PC-9 (cell line): ENCODE measurements around the gene TAMM41. TPM values are rescaled to one million over a fixed set of nuclear protein-coding genes. Genes with fewer than 3 reads are reported as not detected.

Experiments used
- BruUV-seq: library from RNA; stranded (reverse); fragments of 400-500 nt; replicated peaks from 2 replicates; lab custom pipeline; 2021; lab: Mats Ljungman, UMichigan
- CTCF ChIA-PET: fragments of 300-600 bp; sonication (Branson Sonifier 250); formaldehyde crosslinking; loops from one replicate; lab custom pipeline; 2022; ENCODE audit warnings: antibody characterized with exemption; lab: Charles Lee
- POLR2A ChIA-PET: fragments of 300-600 bp; sonication (Branson Sonifier 250); formaldehyde crosslinking; loops from one replicate; lab custom pipeline; 2022; ENCODE audit warnings: antibody characterized with exemption; ENCODE audit not compliant: unreplicated experiment; lab: Charles Lee
- DNase-seq, 2 experiments: peaks; one replicate each; pipeline versions ENCODE4 v3.0.0 to v3.0.0-alpha.2; 2015 to 2022; ENCODE audit warnings: mixed read lengths in 1 of 2
- H2AFZ ChIP-seq: fragments of 200-600 bp; sonication (generic); 2 replicates; pipeline ENCODE4 v1.8.1; 2017; ENCODE audit warnings: antibody characterized with exemption
- H3F3A ChIP-seq: fragments of 200-600 bp; sonication (generic); 2 replicates; pipeline ENCODE4 v1.8.1; 2017; ENCODE audit warnings: antibody characterized with exemption, mild to moderate bottlenecking, low read depth; ENCODE audit not compliant: insufficient read depth
- H3K27ac ChIP-seq: fragments of 200-600 bp; sonication (generic); 2 replicates; pipeline ENCODE4 v1.6.1; 2016; ENCODE audit warnings: mixed run types
- H3K27me3 ChIP-seq: fragments of 200-600 bp; sonication (generic); 2 replicates; pipeline ENCODE4 v1.6.1; 2016; ENCODE audit warnings: low read depth, mixed run types; ENCODE audit not compliant: insufficient read depth
- H3K36me3 ChIP-seq: fragments of 200-600 bp; sonication (generic); 2 replicates; pipeline ENCODE4 v1.6.1; 2016; ENCODE audit warnings: low read depth, mixed run types
- H3K4me1 ChIP-seq: fragments of 200-600 bp; sonication (generic); replicated peaks from 2 replicates; pipeline ENCODE4 v1.6.1; 2016; ENCODE audit warnings: mixed run types; ENCODE audit not compliant: insufficient read depth
- H3K4me2 ChIP-seq: fragments of 200-600 bp; sonication (generic); 2 replicates; pipeline ENCODE4 v1.6.1; 2017; ENCODE audit warnings: mixed run types
- H3K4me3 ChIP-seq: fragments of 200-600 bp; sonication (generic); 2 replicates; pipeline ENCODE4 v1.6.1; 2016; ENCODE audit warnings: mixed run types
- H3K79me2 ChIP-seq: fragments of 200-600 bp; sonication (generic); 2 replicates; pipeline ENCODE4 v1.6.1; 2017; ENCODE audit warnings: low read depth, mixed run types
- H3K9me2 ChIP-seq: fragments of 200-600 bp; sonication (generic); 2 replicates; pipeline ENCODE4 v1.8.1; 2017; ENCODE audit warnings: mild to moderate bottlenecking; ENCODE audit not compliant: insufficient read depth
- H3K9me3 ChIP-seq: fragments of 200-600 bp; sonication (generic); 2 replicates; pipeline ENCODE4 v1.8.1; 2016; ENCODE audit warnings: low read depth; ENCODE audit not compliant: insufficient read depth
- H4K20me1 ChIP-seq: fragments of 200-600 bp; sonication (generic); 2 replicates; pipeline ENCODE4 v1.8.1; 2017; ENCODE audit not compliant: insufficient read depth
- CTCF ChIP-seq: fragments of 200-600 bp; sonication (generic); conservative IDR thresholded peaks from 2 replicates; pipeline ENCODE4 v1.6.1; 2017; ENCODE audit warnings: mixed run types, antibody characterized with exemption, mild to moderate bottlenecking, moderate library complexity
- EZH2 ChIP-seq: fragments of 200-600 bp; sonication (generic); IDR thresholded peaks from 2 replicates; pipeline ENCODE4 v1.8.0; 2017; ENCODE audit warnings: antibody characterized with exemption, low read depth
- intact Hi-C: fragments of 100-400 bp; cut with micrococcal nuclease; formaldehyde crosslinking; loops from one replicate; pipeline ENCODE4 v1.10.0; 2022; ENCODE audit not compliant: unreplicated experiment
- total RNA-seq: library from RNA; stranded (reverse); gene quantifications from 2 replicates; pipeline ENCODE4 v1.2.3, GENCODE V29; 2021

Gene TAMM41
- total RNA-seq, 1 experiment from 2014 or later = 25.3 TPM

- Histone ChIP-seq H3K27me3 (no peaks in the 10 kb centered on the region), H4K20me1 (no peaks in the 10 kb centered on the region), H3K36me3 (no peaks in the 10 kb centered on the region), H3K4me2 (peak overlapping the region; percentile 90), H3K27ac (peak overlapping the region; percentile 96), H3K79me2 (no peaks in the 10 kb centered on the region), H3F3A (peaks cover 31% of the 10 kb centered on the region), H2AFZ (peak overlapping the region; percentile 63), H3K4me1 (peaks cover 43% of the 10 kb centered on the region), H3K9me2 (no peaks in the 10 kb centered on the region), H3K4me3 (peak overlapping the region; percentile 47), H3K9me3 (no peaks in the 10 kb centered on the region)
- DNase-seq = peak; percentile 89 to 96
- TSS peak; percentile 89 for BruUV-seq
- ChIA-PET POLR2A (interaction anchor here (0.7 to 0.8 kb wide), 3 partner anchors 38 to 482 kb away, joined by 3 to 6 read pairs (median 3); no protein-coding TSS in a partner anchor), CTCF (no interaction called here)
- TF ChIP-seq EZH2 = no peak
- no peak for TF ChIP-seq CTCF
- intact Hi-C loops = loop anchor here (1.0 to 10.0 kb wide), 3 partner anchors 51 to 170 kb away; no protein-coding TSS in a partner anchor
Observed at GRCh38 chr3:11770477-11771391, 76.0 kb downstream of the TAMM41 start.

GRCh38 chr3:11769704-11770476, 76.8 kb downstream of the TAMM41 start:
- DNase-seq = no peak
- no peak overlapping the region for H2AFZ ChIP-seq
- H3K27ac ChIP-seq = peak overlapping the region; percentile 96
- H4K20me1 ChIP-seq = no peaks in the 10 kb centered on the region
- POLR2A ChIA-PET = interaction anchor here (0.7 to 0.8 kb wide), 2 partner anchors 39 to 481 kb away, joined by 3 to 6 read pairs; no protein-coding TSS in a partner anchor
- peaks cover 40% of the 10 kb centered on the region for H3F3A ChIP-seq
- no peaks in the 10 kb centered on the region for H3K27me3 ChIP-seq
- no peaks in the 10 kb centered on the region for H3K9me2 ChIP-seq
- BruUV-seq = TSS peak; percentile 75
- no peaks in the 10 kb centered on the region for H3K9me3 ChIP-seq
- CTCF ChIA-PET = no interaction called here
- H3K36me3 ChIP-seq = no peaks in the 10 kb centered on the region
- H3K4me2 ChIP-seq = peak overlapping the region; percentile 90
- intact Hi-C loops = loop anchor here (1.0 to 10.0 kb wide), 2 partner anchors 51 to 95 kb away; no protein-coding TSS in a partner anchor
- no peaks in the 10 kb centered on the region for H3K79me2 ChIP-seq
- no peak for TF ChIP-seq EZH2
- TF ChIP-seq CTCF = no peak
- H3K4me3 ChIP-seq = peak overlapping the region; percentile 25; the same call in 1 of the 2 replicates
- H3K4me1 ChIP-seq = peaks cover 52% of the 10 kb centered on the region

- CTCF ChIA-PET = interaction anchor here (0.7 kb wide), 1 partner anchor 26 kb away, joined by 5 read pairs; no protein-coding TSS in a partner anchor
- no peak overlapping the region for H3K4me3 ChIP-seq
- H3K9me2 ChIP-seq = no peaks in the 10 kb centered on the region
- no peaks in the 10 kb centered on the region for H3K27me3 ChIP-seq
- TF ChIP-seq CTCF (no peak), EZH2 (no peak)
- H3F3A ChIP-seq = peaks cover 48% of the 10 kb centered on the region
- H3K4me2 ChIP-seq = no peak overlapping the region
- no peak for DNase-seq
- POLR2A ChIA-PET = no interaction called here
- no peaks in the 10 kb centered on the region for H3K9me3 ChIP-seq
- no peak overlapping the region for H2AFZ ChIP-seq
- H3K79me2 ChIP-seq = no peaks in the 10 kb centered on the region
- H3K4me1 ChIP-seq = peaks cover 56% of the 10 kb centered on the region
- no peaks in the 10 kb centered on the region for H4K20me1 ChIP-seq
- no peaks in the 10 kb centered on the region for H3K36me3 ChIP-seq
- intact Hi-C loops = no loop called here
- no peak overlapping the region for H3K27ac ChIP-seq
- BruUV-seq = no TSS peak
Observed at GRCh38 chr3:11768604-11769003, 78.1 kb downstream of the TAMM41 start.
